HG02981 (cell line): ENCODE measurements around the gene MTNR1A.
"Not testable (repeated sequence)": the region's sequence is repeated elsewhere in the genome, so short reads cannot be mapped to it uniquely, and the experiment has no call there.

Source experiments
- ATAC-seq: cut with Tn5 transposase; IDR thresholded peaks from one replicate; pipeline ENCODE4 v1.9.1; 2021; ENCODE audit warnings: mild to moderate bottlenecking, moderate library complexity; ENCODE audit not compliant: unreplicated experiment

Gene MTNR1A

GRCh38 chr4:186563761-186564160 lies 8.4 kb upstream of the MTNR1A start:
- no peak for ATAC-seq

GRCh38 chr4:186561748-186562147 lies 6.4 kb upstream of the MTNR1A start:
- ATAC-seq, result no peak

- ATAC-seq, result no peak
These were observed 5.3 kb upstream of the MTNR1A start for GRCh38 chr4:186560647-186561046.

GRCh38 chr4:186557486-186557885 lies 2.1 kb upstream of the MTNR1A start:
- no peak for ATAC-seq

GRCh38 chr4:186557061-186557460 lies 1.7 kb upstream of the MTNR1A start:
- ATAC-seq, result no peak

GRCh38 chr4:186554539-186554913 lies 841 bp downstream of the MTNR1A start:
- ATAC-seq, result no peak

- no peak for ATAC-seq
These were observed 1.6 kb downstream of the MTNR1A start for GRCh38 chr4:186553717-186554116.

- ATAC-seq, result no peak
These were observed 3.5 kb downstream of the MTNR1A start for GRCh38 chr4:186551849-186552248.

GRCh38 chr4:186545436-186545835 lies 9.9 kb downstream of the MTNR1A start:
- ATAC-seq, result no peak

- no peak for ATAC-seq
These were observed 12.2 kb downstream of the MTNR1A start for GRCh38 chr4:186543206-186543605.

GRCh38 chr4:186541801-186542200 lies 13.6 kb downstream of the MTNR1A start:
- ATAC-seq, result no peak

- ATAC-seq, result no peak
These were observed 17.4 kb downstream of the MTNR1A start for GRCh38 chr4:186537843-186538521.

GRCh38 chr4:186536285-186536684 lies 19.1 kb downstream of the MTNR1A start:
- no peak for ATAC-seq

- no peak for ATAC-seq
These were observed 21.3 kb downstream of the MTNR1A start for GRCh38 chr4:186534056-186534455.

- ATAC-seq, result not testable (repeated sequence)
These were observed 31.4 kb downstream of the MTNR1A start for GRCh38 chr4:186523927-186524326.

- ATAC-seq, result no peak
These were observed 39.1 kb downstream of the MTNR1A start for GRCh38 chr4:186516287-186516686.

- ATAC-seq, result no peak
These were observed 41.0 kb downstream of the MTNR1A start for GRCh38 chr4:186514271-186514950.

GRCh38 chr4:186504771-186505170 lies 50.6 kb downstream of the MTNR1A start:
- ATAC-seq, result not testable (repeated sequence)

- ATAC-seq, result no peak
These were observed 53.1 kb downstream of the MTNR1A start for GRCh38 chr4:186502231-186502630.

GRCh38 chr4:186501554-186501953 lies 53.8 kb downstream of the MTNR1A start:
- ATAC-seq, result no peak

GRCh38 chr4:186500721-186501304 lies 54.6 kb downstream of the MTNR1A start:
- ATAC-seq, result no peak

GRCh38 chr4:186499467-186499866 lies 55.9 kb downstream of the MTNR1A start:
- no peak for ATAC-seq
